NCI-H774 (cell line): Measurements from ENCODE around the gene FAM168A.

Source experiments
- DNase-seq: peaks from one replicate; lab custom pipeline; 2025; lab: John Stamatoyannopoulos, UW

Gene FAM168A, protein sequence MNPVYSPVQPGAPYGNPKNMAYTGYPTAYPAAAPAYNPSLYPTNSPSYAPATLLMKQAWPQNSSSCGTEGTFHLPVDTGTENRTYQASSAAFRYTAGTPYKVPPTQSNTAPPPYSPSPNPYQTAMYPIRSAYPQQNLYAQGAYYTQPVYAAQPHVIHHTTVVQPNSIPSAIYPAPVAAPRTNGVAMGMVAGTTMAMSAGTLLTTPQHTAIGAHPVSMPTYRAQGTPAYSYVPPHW

DNA sequence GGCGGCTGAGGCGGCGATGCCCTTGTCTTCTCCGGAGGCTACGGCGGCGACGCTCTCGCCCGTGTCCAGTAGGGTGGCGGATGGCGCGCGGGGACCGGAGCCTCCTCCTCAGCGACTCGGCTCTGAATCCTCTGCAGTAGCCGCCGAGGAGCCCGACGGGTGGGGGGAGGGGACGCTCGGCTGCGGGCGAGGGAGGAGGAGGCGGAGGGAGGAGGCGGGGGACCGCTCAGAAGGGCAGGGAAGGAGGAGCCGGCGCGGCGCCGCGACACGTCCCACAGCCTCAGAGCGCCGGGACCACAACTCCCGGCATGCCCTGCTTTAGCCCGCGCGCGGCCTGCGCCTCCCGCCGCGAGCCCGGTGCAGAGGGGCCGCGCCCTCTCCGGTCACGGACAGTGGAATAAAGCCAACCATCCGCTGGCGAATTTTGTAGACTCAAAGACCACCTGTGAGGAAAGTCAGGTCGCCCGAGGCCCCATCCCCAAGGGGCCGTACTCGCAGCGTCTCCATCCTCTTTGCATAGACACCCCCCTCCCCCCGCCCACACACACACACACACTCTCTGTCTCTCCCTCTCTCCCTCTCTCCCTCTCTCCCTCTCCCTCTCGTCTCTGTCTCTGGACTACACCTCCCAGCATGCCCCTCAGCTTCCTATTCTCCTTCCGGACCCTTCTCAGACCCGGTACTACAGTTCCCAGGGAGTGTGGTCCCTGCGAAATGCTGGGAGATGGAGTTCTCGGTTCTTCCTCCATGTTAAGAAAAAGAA, at the start of gene FAM168A:
TSS of gene FAM168A (minus strand) at position 157 of the 763 bp plus-strand sequence. CDS start 129,638 bp downstream, outside the sequence.
- peak; percentile 96 for DNase-seq

DNA sequence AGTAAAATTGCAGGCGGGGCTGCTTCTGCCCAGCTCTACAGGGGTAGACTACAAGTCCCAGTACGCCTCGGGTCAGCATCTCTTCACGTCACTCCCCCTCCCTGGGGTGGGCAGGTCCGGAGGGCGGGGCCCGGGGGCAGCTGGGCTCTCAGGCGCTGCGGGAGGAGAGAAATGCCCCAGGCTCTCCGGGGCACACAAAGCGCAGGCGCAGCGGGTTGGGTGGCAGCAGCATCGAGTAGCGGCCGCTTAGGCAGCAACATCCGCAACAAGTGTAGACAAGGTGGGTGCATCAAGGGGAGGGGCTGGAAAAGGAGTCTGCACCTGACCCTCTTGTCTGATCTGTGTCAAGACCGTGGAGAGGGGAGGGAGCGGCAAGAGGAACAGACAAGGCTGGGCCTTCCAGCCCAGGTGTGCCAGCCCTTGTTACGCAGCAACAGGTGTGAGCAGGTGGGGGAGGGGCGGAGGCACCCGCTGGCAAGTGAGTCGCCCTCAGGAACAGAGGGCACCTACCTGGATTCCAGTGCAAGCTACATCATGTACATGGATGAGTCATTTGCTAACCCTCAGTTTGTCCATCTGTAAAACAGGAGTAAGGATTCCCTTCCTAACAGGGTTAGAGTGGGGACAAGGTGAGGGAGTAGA, 49.7 kb upstream of the FAM168A start:
- peak; percentile 96 for DNase-seq

DNA sequence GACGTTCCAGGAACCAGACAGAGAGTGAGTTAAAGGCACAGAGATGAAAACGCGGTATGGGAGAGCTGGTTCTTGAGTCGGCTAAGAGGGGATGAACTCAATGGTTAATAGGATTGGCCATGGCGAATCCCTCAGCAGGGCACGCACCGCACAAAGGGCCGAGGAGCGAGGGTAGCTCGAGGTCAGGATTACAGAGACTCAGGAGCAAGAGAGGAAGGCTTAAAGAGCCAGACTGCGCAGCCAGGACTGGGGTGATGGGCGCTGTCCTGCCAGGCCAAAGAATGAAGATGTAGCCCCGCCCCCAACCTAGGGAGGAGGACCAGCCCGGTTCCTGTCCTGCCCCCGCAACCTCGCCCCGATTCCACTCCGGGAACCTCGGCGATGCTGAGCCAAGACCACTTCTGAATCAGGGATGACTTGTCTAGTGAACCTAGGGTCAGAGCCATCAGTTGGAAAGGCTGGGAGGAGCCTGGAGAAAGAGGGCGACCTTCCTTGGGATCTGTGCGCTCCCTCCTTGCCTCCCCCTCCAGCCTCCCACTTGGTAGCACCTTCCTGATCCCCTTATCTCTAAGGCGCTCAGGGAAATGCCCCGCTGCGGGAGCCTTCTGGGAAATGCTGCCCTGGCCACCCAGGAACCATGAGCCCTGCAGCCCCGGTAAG, 48.2 kb upstream of the FAM168A start, which contains the start of gene PLEKHB1:
TSS of gene PLEKHB1 (plus strand) at position 610 of the 660 bp plus-strand sequence. CDS start at position 638, 28 bp downstream.
- DNase-seq: no peak

DNA sequence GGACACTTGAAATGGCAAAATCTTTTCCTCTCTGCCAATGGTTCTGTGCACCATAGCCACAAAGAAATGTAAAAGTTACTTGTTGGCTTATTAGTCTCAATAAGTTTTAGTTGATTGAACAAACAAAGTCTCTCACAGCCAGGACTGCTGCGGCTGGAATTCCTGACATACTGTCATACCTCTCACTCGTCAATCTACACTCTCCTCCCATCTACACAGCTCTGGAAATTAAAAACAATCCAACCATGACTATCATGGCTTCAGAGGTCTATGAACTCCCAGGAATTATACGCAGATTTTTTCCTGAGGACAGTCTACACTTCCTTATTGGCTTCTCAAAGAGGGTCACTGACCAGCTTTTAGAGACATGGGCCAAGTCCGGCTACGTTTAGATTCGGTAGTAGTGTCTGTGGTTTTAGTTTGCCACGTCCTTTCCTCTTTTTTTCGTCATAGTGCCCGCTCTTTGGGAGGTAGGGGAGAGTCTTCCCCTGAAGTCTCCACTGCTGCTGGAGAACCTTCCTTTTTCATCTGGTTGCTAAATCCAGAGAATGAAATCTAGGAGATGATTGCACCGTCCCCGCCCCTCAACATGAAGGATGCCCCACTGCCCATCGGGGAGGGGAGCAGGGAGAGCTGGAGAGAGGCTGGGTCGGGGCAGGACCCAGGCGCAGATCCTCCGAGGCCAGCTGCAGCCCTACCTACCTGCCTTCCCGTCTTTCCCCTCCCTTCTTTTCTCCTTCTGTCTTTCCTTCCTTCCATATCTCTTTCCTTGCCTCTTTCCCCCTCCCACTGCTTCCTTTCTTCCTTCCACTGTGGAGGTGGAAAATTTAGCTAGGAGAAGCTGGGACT, 47.4 kb upstream of the FAM168A start:
- no peak for DNase-seq

DNA sequence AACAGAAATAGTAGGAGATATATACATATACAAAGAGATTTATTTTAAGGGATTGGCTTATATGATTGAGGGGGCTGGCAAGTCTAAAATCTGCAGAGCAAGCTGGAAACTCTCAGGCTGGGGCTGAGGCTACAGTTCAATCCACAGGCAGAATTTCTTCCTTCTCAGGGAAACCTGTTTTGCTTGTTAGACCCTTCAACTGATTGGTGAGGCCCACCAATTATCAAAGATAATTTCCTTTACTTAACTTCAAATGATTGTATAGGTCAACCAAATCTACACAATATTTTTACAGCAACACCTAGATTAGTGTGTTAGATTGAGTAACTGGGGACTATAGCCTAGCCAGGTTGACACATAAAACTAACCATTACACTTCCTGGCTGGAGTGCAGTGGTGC, 43.8 kb upstream of the FAM168A start:
- DNase-seq: no peak

DNA sequence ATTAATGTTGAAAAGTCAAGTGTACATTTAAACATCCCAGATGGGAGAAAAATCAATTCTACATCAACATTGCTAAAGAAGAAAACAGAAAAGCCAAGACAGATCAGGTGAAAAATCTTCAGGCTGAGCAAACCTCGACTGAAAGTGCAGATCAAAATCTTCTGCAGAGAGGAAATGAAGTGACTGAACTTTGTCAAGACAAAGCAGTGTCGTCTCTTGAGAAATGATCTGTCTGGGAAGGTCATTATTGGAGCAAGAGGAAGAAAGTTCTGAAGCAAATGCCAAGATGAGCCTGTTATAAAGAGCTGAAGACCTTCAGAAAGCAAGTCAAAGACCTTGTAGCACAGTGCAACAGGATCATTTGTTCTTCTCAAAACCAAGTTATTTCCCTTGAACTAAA, 42.7 kb upstream of the FAM168A start:
- DNase-seq: no peak

DNA sequence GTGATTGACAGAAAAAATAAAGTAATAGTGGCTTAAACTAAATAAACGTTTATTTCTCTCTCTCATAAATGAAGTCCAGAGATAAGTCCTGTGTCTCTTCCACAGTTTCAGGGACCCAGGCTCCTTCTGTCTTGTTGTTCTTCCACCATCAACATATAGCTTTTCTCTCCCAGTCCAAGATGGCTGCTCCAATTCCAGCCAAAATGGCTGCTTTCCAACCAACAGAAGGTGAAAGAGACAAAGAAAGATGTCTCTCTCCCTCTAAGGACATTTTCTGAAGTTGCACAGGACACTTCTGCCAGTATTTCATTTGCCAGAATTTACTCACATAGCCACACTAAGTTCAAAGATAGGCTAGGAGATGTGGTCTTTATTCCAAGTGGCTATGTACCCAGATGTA, 39.1 kb upstream of the FAM168A start:
- DNase-seq: no peak

DNA sequence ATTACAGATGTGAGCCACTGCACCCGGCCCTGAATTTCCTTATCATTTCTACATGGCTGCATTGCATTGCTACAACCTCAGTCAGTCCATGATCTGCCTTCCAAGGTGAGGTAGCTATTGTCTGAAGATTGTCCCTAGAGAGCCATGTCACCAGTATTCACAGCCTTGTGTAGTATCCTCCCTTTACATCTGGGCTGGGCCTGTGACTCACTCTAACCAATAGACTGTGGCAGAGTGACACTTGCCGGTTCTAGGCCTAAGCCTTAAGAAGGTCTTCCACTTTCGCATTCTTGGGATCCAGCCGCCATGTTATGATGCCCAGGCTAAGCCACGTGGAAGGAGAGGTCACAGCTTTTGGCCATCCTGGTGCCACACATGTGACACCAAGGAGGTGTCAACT, 38.3 kb upstream of the FAM168A start:
- DNase-seq: no peak

DNA sequence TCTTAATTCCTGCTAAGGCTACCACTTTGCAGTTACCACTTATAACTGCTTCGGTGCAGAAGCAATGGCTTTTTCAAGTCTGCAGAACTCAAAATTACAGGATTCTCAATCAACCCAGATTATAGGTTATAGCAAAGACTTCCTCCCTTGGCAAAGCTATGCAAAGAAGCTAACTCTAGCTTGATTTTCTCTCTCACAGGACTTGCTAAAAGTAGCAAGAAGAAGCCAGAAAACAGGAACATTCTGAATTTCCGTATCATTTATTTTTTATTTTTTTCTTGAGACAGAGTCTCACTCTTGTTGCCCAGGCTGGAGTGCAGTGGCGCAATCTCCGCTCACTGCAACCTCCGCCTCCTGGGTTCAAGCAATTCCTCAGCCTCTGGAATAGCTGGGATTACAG, 37.8 kb upstream of the FAM168A start:
- DNase-seq: no peak

DNA sequence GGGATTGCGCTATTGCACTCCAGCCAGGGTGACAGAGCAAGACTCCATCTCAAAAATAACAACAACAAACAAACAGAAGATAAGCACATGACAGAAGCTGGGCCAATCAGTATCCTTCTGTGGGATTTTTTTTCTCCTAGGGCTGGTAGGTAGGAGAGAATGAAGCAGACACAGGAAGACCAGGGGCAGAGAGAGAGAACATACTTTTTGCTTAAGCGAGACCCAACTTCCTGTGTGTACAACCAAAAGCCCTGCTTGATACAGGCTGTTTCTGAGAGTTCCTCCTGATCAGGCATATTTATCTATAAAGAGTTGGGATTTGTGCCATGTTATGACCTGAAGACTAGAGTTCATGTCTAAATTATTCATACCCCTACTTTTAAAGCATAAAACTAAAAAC, 36.1 kb upstream of the FAM168A start:
- DNase-seq: no peak

DNA sequence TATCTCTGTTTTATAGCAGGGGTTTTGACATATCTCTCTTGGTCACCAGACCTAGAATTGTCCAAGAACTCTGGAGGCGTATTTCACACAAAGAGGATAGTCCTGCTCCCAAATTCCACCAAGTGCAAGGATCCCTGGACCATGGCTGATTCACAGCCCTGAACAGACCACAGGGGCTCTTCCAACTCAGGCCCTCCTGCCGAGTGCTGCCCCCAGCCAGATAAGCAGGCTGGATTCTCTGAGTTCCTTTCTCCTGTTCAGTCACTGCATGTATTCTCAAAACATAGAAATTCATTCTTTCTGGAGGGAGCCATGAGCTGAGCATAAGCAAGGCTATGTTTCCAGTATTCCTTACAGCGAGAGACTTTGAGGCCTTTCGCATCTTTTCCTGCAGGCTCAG, 35.1 kb upstream of the FAM168A start:
- no peak for DNase-seq

DNA sequence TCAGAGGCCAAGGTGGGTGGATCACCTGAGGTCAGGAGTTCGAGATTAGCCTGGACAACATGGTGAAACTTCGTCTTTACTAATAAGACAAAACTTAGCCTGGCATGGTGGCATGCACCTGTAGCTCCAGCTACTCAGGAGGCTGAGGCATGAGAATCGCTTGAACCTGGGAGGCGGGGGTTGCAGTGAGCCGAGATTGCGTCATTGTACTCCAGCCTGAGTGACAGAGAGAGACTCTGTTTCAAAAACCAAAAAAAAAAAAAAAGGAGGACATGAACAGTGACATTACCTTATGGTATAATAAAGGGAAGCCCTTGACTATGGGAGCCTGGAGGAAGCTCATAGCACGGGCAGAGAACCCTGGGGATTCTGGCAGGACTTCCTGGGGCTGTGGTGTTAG, 32.0 kb upstream of the FAM168A start:
- no peak for DNase-seq

DNA sequence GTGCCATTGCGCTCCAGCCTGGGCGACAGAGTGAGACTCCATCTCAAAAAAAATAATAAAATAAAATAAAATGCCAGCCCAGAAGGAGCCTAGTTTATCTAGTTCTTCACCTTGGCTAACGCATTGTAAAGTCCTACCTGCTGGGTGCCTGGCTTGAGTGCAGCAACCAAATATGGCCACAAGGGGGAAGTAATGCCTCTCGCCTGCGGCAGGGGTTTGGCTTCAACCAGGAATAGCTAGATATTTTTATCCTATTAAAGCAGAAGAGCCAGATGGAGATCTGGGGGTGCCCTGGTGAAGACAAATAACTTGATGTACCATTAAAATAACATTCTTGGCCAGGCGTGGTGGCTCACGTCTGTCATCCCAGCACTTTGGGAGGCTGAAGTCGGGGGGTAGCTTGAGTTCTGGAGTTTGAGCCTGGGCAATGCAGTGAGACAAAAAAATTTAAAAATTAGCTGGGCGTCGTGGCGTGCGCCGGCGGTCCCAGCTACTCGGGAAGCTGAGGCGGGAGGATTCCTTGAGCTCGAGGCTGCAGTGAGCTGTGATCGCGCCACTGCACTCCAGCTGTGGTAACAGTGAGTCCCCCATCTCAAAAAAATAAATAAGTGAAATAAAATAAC, 27.9 kb upstream of the FAM168A start:
- DNase-seq: peak; percentile 83

DNA sequence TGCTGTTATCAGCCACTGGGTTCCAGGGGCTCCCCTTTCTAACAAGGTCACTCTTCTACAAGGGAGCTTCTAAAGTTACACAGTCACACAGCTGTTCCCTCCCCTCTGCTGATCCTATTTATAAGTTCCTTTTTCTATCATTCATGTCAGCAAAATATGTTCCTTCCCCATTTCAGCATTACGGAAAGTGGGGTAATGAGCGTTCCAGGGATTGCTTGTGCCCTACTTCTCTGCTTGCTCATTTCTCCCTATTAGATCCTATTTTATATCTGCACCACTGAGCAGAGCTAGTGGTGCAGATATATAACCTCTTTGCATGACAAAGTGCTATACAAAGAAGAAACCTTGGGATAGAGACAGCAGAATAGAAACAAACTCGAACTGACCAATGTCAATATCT, 25.8 kb upstream of the FAM168A start:
- DNase-seq: no peak

DNA sequence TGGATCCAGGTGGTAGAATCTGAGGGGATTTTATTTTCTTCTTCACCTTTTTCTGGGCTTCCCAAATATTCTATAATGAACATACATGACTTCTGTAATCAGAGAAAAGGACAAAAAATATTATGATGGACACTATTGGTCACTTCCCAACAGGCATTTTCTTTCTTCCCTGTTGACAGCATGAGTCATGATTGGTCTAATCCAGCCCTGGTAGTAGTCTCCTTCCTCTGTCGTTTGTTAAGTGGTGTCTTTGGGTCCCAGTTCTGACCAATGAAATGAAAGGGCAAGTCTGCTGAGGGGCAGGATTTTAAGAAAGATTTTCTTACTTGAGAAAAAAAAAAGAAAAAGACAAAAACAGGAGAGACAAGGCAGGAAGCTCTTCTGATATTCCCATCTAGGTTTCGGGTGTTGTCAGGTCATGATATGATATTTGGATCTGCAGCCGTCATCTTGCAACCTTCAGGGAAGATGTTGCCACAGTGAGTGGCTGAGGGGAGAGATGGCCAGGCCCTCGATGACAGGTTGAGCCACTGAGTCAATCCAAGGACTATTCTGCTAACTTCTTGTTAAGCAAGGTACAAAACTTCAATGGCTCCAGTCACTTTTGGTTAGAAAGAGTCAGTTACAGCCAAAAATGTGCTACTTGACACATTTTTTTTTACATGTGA, 25.1 kb upstream of the FAM168A start:
- no peak for DNase-seq

DNA sequence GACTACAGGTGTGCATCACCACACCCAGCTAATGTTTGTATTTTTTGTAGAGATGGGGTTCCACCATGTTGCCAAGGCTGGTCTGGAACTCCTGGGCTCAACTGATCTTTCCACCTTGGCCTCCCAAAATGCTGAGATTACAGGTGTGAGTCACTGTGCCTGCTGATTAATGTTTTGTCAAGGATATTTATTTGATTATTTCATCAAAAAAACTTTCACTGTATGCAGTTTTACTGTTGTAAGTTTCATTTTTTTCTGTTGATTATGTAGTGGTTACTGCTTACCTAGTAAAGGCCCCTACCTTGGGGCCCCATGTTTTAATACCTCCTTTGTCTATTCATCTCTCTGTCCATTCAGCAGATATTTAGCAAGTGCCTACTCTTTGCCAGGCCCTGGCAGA, 16.7 kb upstream of the FAM168A start:
- no peak for DNase-seq

DNA sequence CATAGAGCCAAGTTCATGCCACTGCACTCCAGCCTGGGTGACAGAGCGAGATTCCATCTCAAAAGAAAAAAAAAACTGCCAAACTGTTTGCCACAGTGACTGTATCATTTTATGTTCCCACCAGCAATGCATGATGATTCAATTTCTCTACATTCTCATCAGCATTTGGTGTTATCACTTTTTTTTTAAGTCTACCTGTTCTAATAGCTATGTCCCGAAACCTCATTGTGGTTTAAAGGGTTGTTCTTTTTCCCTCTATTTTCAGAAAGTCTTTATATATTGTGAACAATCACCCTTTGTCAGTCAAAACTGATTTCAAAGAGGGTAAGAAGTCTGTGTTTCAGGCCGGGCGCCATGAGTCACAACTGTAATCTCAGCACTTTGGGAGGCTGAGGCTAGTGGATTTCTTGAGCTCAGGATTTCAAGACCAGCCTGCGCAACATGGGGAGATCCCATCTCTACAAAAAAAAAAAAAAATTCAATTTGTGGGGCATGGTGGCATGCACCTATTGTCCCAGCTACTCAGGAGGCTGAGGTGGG, 14.8 kb upstream of the FAM168A start:
- DNase-seq: no peak

DNA sequence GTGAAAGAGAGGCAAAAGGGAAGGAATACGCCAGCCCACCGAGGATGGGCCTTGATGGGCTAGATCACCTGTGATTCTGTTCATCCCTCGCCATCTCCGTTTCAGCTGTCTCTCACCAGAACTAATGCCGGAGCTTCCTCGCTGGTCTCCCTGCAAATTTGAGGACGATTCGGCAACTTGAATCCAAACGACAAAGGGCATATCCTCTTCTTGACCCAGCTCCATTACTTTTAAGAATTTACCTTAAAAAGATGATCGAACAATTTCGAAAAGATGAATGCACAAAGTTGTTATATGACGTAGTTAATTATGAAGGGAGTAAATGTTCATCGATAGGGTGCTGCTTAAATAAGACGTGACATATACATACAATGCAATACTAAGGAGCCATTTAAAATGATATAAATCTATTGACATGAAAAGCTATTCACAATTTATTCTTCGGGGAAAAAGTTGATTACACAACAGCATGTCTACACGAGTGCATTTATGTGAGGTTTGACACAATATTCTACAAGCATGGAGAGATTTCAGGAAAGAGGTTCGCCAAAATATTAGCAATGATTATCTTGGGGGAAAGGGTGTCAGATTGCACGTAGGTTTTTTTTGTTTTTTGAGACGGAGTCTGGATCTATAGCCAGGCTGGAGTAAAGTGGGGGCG, 937 bp upstream of the FAM168A start:
- no peak for DNase-seq

DNA sequence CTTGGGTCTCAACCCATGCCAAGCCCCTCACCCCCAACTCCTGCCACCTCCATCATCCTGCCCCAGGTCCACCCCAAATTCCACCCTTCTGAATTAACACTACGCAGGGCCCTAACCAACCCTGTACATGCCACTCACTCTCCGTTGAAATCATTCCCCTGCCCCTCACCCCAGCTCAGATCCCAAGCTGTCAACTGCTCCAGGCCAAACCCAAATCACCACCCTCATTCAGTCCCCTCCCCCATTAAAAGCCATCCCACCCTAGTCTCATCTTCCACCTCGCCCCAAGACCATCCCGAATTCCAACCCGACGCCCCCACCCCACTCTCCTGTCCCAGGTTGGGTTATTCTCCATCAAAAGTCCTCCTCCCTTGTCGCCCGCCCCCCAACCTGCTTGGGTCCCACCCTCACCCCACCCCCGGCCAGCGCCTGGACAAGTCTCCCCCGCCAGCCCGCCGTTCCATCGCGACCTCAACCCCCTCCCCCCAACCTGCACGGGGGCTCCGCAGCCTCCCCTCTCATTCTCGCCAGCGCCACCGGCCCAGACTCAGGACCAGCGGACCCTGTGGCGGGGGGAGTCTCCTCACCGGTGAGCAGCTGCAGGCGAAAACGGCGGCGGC, 466 bp downstream of the FAM168A start:
- DNase-seq: no peak
